ENCODE data around the gene AGMO.

AGMO gene

GRCh38 chr7:15452670-15453069, 109.1 kb downstream of the AGMO start:
- DNase-seq = no peak

DNA sequence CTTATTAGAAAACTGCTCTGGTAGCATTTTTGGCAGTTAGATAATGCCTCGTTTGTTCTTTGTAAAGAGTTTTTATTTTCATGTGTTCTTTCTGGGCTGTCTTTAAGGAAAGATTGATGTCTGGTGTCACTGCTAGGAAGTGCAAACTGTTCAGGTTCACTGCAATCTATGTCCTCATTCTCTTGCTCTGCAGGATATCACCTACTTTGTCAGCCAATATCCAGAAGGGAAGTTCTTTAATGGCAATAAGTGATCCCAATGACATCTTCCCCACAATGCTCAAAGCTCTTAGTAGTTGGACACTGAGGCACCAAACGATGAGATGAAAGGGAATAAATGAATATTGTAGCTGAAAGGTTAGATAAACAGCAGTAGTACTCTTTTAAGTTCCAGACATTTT, 115.1 kb downstream of the AGMO start:
- DNase-seq = no peak

GRCh38 chr7:15446280-15446679, 115.5 kb downstream of the AGMO start:
- no peak for DNase-seq

DNA sequence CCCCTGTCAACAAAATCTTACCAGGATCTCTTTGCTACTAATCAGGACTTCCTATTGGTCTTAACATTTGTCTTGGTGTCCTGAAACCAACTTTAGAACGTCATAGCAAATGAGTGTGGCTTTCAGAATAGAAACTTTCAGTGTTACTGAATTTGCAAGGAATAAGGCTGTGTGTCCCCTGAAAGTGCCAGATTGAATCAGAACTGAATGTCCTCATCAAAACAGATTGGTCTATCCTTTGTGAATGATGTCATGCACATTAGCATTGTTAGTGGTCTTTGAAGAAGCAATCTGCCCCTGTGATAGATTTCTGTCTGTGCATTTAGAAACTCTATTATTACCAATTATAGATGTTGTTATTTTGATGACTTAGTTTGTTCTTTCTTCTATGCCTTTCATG, 119.9 kb downstream of the AGMO start:
- no peak for DNase-seq

GRCh38 chr7:15440482-15440881, 121.3 kb downstream of the AGMO start:
- DNase-seq = no peak

GRCh38 chr7:15439853-15440252, 122.0 kb downstream of the AGMO start:
- DNase-seq = no peak

- no peak for DNase-seq
These were observed 128.7 kb downstream of the AGMO start for GRCh38 chr7:15433151-15433550.

DNA sequence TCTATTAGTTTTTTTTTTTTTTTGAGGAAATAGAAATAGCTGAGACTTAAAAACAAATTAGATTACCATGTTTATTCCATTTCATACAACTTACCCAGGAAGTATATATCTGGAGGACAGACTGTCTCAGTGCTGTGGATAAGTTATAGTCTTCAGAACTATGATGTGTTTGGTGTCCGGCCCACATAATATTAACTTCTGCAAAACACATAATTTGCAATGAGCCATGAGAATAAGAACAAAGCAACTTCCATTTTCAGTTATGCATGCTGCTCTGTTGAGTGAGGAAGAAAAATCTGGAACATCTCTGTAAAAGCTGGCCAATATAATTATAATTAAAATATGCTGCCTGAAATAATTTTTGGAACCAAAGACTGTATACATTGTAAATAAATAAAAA, 130.9 kb downstream of the AGMO start:
- DNase-seq = no peak

DNA sequence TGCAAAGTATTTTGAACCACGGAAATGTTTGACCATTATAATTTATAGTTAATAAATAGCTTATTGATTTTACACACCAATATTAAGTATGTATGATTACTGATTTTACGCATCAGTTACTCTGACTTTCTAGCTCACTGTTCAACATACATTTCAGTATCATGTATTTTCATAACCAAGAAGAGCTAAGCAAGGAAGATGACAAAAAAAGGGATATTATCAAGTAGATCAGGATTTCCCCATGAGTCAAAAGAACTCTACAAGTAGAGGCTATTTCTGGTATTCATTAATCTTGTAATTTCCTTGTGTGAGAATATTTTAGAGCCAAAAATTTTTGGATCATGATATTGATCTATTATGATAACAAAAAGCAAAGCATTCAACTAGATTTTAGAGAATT, 131.6 kb downstream of the AGMO start:
- no peak for DNase-seq

DNA sequence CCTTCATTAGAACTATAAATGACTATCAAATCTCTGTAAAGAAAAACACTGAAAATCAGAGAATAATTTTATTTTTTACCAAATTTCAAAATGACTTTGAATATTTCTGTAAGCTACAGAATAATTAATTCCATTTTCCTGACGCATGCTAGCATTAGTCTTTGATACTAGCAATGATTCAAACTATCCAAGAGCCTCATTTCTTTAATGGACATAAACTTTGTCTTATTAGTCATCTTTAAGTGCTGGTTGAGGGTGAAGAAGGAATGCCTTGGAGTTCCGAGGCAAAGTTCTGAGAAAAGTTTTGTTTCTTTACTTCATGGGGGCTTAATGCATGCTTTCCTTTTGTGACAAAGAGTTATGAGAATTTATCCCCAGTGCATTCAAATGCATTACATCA, 137.3 kb downstream of the AGMO start:
- DNase-seq = no peak

- DNase-seq = no peak
These were observed 142.2 kb downstream of the AGMO start for GRCh38 chr7:15419596-15419995.

DNA sequence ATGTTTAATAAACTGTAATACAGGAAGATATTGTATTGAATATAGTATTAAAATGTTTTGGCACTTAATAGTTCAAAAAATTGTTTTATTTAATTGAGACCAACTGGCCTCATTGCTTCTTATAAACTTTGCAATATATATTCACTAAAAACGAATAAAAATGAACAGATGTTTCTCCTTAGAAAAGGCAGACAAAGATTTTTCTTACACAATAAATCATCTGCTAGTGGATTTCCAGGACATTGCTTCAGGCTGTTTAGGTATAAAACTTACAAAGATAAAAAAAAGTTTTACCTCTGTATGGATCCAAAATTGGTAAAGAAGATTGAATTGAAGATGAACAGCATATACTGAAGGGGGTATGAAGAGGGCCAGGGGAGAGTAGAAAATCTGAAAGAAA, 143.6 kb downstream of the AGMO start:
- no peak for DNase-seq

DNA sequence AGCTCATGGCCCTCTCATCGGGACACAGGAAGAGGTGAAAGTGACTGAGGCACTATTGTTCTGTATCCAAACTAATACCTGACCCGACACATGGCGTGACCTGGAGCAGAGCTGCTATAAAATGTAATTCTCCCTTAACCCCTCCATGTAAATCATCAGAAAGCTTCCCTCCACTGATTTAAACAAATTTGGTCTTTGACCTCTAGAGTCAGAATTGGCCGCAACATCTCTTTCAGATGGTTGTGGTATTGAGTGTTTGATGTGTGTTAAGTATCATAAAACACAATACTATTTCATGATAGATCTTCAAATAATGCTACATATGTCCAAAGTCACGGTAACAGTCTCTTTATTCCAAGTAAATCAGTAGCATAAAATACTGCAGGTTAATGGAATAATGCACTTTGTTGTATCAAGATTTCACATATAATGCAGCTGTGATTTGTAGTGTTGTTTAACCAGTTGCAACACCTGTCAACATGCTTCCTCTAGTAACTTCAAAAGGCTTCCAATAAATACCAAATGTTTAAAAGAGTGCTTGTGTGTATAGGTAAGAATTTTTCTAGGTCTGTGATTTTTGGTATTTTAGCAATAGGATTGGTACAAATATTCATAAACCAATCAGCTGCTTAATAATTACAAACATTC, 144.3 kb downstream of the AGMO start:
- no peak for DNase-seq

- no peak for DNase-seq
These were observed 150.8 kb downstream of the AGMO start for GRCh38 chr7:15411019-15411418.

- no peak for DNase-seq
These were observed 153.9 kb downstream of the AGMO start for GRCh38 chr7:15407910-15408309.

DNA sequence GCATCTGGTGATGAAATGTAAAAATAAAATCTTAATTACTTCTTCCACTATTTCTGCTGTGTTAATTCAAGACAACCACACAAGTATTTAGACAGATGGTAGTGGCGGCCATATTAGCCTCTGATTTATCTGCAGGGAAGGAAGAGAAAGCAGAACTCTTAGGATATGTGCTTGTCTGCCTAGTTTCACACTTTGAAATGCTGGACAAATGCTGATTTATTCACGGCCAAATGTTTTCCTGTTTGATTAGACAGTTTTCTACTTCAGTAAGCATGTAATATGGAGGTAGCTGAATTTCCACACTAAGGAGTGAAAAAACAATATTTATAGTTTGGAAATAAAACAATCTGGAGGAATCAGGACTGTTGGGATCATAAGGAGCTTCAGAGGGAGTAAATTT, 158.1 kb downstream of the AGMO start:
- no peak for DNase-seq

- DNase-seq = no peak
These were observed 158.5 kb downstream of the AGMO start for GRCh38 chr7:15403315-15403714.

DNA sequence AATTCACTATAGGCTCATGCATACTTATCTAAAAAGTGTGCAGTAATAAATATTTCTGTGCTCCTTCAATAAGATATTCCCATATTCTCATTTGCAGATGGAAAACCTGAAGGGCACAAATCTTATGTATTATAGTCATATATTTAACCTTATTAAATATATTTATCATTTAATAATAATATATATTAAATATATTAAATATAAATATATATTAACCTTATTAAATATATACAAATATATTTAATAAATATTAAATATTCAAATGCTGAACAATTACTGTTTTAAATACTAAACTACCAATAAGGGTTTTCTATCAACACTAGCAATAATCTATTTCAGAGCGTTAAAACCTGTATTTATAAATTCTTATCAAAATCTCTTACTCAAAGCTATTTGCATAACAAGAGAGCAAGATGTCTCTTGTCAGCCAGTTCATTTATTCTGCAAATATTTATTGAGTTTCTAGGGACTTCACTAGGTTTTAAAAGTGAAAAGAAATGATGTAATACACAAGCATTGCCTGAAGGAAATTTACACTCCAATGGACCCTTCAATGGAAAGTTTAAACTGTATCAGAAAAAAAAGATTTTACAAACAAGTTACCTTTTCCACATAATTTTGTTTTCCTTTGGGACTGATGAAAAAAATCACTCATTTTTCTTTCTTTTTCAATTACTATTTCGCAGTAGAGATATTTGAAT, 159.2 kb downstream of the AGMO start:
- no peak for DNase-seq

DNA sequence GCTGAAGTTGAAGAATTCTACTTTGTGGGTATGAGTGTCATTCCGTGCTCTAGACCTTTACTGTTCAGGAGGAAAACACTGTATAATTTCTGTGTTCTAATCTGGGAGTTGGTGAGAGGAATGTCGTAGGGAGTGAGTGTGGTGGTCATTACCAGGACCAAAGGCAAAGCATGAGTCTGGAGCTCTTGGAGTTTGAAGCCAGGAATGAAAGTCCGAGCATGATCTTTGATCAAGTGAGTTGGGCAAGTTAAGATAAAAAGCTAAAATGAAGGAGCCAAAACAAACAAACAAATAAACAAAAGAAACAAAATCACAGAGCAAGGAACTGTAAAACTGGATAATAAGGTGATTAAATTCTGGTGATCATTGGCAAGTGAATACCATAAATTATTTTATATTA, 161.4 kb downstream of the AGMO start:
- no peak for DNase-seq

DNA sequence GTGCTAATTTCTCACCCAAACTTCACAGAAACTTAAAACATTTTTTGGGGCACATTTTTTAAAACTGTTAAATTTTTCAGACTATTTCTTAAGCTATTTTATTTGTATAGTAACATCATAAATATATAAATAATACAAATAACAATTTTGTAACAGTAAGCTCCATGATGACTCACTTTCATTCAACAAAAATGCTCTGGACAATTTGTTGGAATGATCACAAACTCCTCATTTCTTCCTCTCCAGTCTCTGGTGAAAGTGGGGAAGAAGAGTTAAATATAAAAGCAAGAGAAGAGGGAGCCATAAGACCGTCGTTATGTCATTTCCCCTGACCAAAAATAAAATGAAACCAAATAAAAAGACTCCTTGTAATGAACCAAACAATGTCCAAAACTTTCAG, 162.4 kb downstream of the AGMO start:
- no peak for DNase-seq

GRCh38 chr7:15397922-15398760, 163.7 kb downstream of the AGMO start:
- DNase-seq = no peak

DNA sequence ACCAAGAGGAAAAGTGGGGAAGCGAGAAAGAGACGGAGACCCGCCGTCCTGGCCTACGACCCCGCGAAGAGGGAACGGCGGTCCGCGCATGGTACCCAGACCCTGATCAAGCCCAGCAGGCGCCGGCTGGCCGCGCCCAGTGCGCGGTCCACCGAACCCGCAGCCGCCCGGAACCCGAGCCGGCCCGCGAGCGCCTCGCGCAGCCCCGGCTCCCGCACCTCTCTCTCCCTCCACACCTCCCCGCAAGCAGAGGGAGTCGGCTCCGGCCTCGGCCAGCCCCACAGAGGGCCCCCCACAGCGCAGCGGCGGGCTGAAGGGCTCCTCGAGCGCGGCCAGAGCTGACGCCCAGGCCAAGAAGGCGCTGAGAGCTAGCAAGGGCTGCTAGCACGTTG, 164.7 kb downstream of the AGMO start:
- DNase-seq = no peak

DNA sequence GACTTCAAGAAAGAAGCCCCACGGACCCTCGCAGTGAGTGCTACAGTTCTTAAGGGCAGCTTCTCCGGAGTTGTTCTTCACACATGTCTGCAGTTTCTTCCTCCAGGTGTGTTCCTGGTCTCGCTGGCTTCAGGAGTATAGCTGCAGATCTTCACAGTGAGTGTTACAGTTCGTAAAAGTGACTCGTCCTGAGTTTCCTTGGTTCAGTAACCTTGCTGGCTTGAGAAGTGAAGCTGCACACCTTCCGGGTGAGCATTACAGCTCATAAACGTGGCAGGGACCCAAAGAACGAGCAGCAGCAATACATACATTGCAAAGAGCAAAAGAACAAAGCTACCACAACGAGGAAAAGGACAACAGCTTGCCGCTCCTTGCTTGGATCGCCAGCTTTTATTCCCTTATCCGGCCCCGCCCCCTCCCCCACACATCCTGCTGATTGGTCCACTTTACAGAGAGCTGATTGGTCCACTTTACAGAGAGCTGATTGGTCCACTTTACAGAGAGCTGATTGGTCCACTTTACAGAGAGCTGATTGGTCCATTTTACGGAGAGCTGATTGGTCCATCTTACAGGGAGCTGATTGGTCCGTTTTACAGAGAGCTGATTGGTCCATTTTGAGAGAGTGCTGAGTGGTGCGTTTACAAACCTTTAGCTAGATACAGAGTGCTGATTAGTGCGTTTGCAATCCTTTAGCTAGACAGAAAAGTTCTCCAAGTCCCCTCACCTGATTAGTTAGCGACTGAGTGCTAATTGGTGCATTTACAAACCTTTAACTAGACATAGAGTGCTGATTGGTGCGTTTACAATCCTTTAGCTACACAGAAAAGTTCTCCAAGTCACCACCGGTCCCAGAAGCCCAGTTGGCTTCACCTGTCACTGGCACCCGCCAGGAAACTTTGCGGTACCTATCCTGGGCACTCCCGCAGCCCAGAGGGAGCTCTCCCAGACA, 165.3 kb downstream of the AGMO start:
- no peak for DNase-seq
